ENCODE measurements around the gene NF1. TPM values are rescaled to one million over a fixed set of nuclear protein-coding genes. Genes with fewer than 3 reads are reported as not detected.

The NF1 gene
- polyA plus RNA-seq, 3 donors = 1.2 to 7.4 (median 2.1) TPM

- intact Hi-C loops (cut with micrococcal nuclease) = no loop called here
- Histone ChIP-seq H3K79me2 (ENCODE audit: insufficient read depth, low read length) (no peaks in the 10 kb centered on the region), H3K4me2 (replicated peaks; ENCODE audit: extremely low read depth, low read length, poor library complexity, severe bottlenecking) (no peak overlapping the region), H3K9ac (ENCODE audit: insufficient read depth, low read length, poor library complexity, severe bottlenecking) (no peak overlapping the region), H3K36me3 (replicated peaks in 1 of 2; ENCODE audit: control insufficient read depth in 1 of 2, insufficient read depth in 2 of 2, low read length in 2 of 2) (peaks cover 0 to 18% of the 10 kb centered on the region in 2 donors), H4K20me1 (ENCODE audit: insufficient read depth, low read length) (no peaks in the 10 kb centered on the region), H3K9me3 (replicated peaks in 1 of 2; ENCODE audit: control insufficient read depth in 1 of 2, insufficient read depth in 1 of 2, low read length in 2 of 2) (no peaks in the 10 kb centered on the region), H3K27ac (ENCODE audit: low read depth in 1 of 2, low read length in 2 of 2) (no peak overlapping the region), H3K4me1 (ENCODE audit: control insufficient read depth in 1 of 2, insufficient read depth in 2 of 2, low read length in 2 of 2) (no peaks in the 10 kb centered on the region), H3K4me3 (replicated peaks in 1 of 3; ENCODE audit: low read depth in 2 of 3, low read length in 3 of 3) (no peak overlapping the region), H2AFZ (ENCODE audit: insufficient read depth, low read depth, low read length, poor library complexity, severe bottlenecking) (no peak overlapping the region), H3K27me3 (ENCODE audit: control insufficient read depth in 2 of 2, insufficient read depth in 2 of 2, low read length in 2 of 2) (no peaks in the 10 kb centered on the region)
- H3K27ac Mint-ChIP-seq = peak overlapping the region in 2 of 7 donors; percentile 56 to 63
- no peak for TF ChIP-seq CTCF (IDR thresholded peaks at IDR 0.05)
- H3K4me1 Mint-ChIP-seq = peaks cover 3% of the 10 kb centered on the region
- peaks cover 14 to 25% of the 10 kb centered on the region in 2 donors for H3K36me3 Mint-ChIP-seq
- H3K27me3 Mint-ChIP-seq (ENCODE audit: low read depth in 3 of 3) = no peaks in the 10 kb centered on the region
- WGBS (ENCODE audit: insufficient coverage) = no CpG with 5 or more reads among the region's 1 CpG
- no peak overlapping the region for H3K4me3 Mint-ChIP-seq
- DNase-seq = no peak
- H3K9me3 Mint-ChIP-seq = no peaks in the 10 kb centered on the region
Measured at GRCh38 chr17:31251105-31251969, 156.6 kb downstream of the NF1 start.

GRCh38 chr17:31251970-31252328 is 157.2 kb downstream of the NF1 start:
- intact Hi-C loops (cut with micrococcal nuclease) = no loop called here
- Mint-ChIP-seq H3K4me3 (no peak overlapping the region), H3K9me3 (no peaks in the 10 kb centered on the region), H3K27me3 (ENCODE audit: low read depth in 3 of 3) (no peaks in the 10 kb centered on the region), H3K27ac (no peak overlapping the region), H3K36me3 (peaks cover 11 to 20% of the 10 kb centered on the region in 2 donors), H3K4me1 (peaks cover 5% of the 10 kb centered on the region)
- H2AFZ ChIP-seq (ENCODE audit: insufficient read depth, low read depth, low read length, poor library complexity, severe bottlenecking) = no peak overlapping the region
- no peaks in the 10 kb centered on the region for H3K9me3 ChIP-seq (replicated peaks in 1 of 2; ENCODE audit: control insufficient read depth in 1 of 2, insufficient read depth in 1 of 2, low read length in 2 of 2)
- no peak overlapping the region for H3K4me3 ChIP-seq (replicated peaks in 1 of 3; ENCODE audit: low read depth in 2 of 3, low read length in 3 of 3)
- no peak overlapping the region for H3K9ac ChIP-seq (ENCODE audit: insufficient read depth, low read length, poor library complexity, severe bottlenecking)
- no peaks in the 10 kb centered on the region for H4K20me1 ChIP-seq (ENCODE audit: insufficient read depth, low read length)
- no peak overlapping the region for H3K27ac ChIP-seq (ENCODE audit: low read depth in 1 of 2, low read length in 2 of 2)
- TF ChIP-seq CTCF (IDR thresholded peaks at IDR 0.05) = no peak
- no peaks in the 10 kb centered on the region for H3K79me2 ChIP-seq (ENCODE audit: insufficient read depth, low read length)
- no peaks in the 10 kb centered on the region for H3K27me3 ChIP-seq (ENCODE audit: control insufficient read depth in 2 of 2, insufficient read depth in 2 of 2, low read length in 2 of 2)
- no peaks in the 10 kb centered on the region for H3K4me1 ChIP-seq (ENCODE audit: control insufficient read depth in 1 of 2, insufficient read depth in 2 of 2, low read length in 2 of 2)
- H3K36me3 ChIP-seq (replicated peaks in 1 of 2; ENCODE audit: control insufficient read depth in 1 of 2, insufficient read depth in 2 of 2, low read length in 2 of 2) = peaks cover 0 to 18% of the 10 kb centered on the region in 2 donors
- no peak for DNase-seq
- no peak overlapping the region for H3K4me2 ChIP-seq (replicated peaks; ENCODE audit: extremely low read depth, low read length, poor library complexity, severe bottlenecking)
